GM19455 (cell line): ENCODE data around the gene SPTLC1.
"Not testable (repeated sequence)": the region's sequence is repeated elsewhere in the genome, so short reads cannot be mapped to it uniquely, and the experiment has no call there.

Source experiments
- ATAC-seq: cut with Tn5 transposase; IDR thresholded peaks from one replicate; pipeline ENCODE4 v1.9.1; 2021; ENCODE audit not compliant: unreplicated experiment

The SPTLC1 gene

DNA sequence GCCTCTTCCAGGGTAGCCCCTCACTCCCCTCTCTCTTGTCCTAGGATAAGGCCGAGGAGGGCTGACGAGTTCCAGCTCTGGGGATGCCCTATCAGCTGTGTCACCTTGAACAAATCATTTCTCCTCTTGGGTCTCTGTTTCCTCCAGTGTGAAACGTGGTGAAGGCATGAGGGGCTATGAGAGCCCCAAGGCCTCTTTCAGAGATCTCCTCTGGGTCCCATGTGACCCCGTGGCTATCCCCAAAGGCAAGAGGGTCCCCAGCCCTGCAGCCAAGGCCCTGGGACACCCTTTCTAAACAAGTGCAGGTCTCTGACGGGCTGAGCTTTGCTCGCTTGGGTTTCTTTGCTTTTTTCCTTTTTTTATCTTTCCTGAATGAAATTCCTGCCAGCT lies 25.5 kb upstream of the SPTLC1 start:
- ATAC-seq: no peak

DNA sequence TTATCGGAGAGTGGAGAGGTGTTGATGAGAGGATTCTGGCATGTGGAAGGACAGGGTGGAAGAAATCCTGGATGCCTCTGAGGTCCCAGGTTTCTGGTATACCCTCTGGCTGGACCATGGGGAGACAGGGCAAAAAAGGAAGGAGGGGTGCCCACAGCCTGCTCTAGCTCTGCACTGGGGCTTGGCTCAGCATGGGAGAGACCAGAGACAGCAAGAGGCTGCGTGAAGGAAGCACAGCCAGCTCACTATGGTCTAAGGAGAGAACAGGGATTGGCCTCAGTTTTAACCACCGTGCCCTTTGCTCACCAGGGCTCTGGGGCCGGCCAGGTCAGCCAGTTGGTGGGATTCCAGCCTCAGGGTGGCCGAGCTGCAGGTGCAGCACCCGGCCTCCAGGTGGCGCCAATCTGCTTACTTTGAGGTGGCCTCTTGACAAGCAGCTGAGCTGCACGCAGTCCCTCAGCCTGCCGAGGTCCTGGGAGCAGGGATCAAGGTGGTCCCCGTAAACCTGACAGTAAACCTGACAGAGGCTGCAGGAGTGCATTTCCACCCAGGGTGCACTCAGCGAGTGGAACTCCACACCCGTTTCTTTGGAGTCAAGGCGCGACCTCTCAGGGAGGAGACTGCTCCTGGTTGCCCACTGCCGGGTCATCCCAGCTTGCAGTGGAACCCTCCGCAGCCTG lies 25.0 kb upstream of the SPTLC1 start:
- peak; percentile 54 for ATAC-seq

DNA sequence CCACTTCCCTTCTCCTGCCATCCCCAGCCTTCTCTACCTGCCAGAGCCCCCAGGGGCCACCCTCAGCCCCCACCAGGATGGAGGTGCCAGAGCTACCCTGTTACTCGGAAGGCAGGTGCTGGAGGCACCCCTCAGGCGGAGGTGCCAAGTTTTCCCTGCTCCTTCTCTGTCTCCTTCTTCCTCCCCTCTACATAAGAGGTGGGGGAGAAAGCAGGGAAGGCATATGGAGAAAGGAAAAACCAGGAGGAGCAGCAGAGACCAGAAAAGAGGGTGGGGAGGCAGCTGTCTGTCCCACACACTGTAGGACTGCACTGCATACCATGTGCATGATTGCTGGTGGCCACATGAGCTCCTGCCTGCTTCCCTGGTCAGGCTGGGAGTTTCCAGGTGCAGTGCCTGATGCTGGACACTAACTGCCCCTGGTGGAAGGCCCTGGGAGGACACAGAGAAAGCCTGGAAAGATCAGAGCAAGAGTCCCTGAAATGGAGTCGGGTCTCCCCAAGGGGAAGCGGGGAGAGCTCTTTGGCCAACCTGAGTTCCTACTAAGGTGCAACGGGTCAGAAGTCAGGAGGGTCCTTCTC lies 23.8 kb upstream of the SPTLC1 start:
- ATAC-seq: not testable (repeated sequence)

DNA sequence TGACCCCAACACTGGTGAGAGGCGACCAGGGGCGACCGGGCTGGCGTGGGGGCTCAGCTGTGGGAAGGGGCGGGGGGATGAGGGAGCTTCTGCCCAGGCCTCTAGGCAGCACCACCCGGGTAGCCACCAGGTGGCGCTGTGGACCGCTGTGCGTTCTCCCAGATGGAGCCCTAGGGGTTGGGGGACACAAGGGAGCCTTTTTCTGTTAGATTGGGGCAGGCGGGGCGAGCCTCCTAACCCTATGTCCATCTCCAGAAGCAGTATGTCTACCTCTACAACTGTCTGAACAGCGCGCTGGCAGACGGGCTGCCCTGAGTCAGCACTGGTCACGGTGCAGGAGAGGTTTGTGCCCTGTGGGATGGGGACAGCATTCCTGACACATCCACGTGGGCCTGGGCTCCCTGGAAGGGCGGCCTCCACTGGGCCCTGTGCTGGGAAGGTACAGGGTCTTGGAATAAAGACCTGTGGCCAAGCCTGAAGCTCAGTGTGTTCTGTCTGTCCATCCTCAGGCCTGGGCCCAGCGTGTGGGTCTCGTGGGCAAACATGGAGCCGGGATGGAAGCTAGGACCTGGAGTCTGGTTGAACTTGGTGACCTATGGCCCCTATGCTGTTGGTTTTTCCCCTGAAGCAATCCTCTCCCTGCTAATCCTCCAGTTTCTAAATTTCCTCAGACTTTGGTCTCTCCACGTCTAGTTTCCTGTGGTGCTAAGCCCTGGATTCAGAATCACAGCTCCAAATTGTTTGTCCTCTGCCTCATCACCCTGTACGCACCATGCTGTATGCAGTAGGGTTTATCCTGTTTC lies 23.1 kb upstream of the SPTLC1 start:
- no peak for ATAC-seq

DNA sequence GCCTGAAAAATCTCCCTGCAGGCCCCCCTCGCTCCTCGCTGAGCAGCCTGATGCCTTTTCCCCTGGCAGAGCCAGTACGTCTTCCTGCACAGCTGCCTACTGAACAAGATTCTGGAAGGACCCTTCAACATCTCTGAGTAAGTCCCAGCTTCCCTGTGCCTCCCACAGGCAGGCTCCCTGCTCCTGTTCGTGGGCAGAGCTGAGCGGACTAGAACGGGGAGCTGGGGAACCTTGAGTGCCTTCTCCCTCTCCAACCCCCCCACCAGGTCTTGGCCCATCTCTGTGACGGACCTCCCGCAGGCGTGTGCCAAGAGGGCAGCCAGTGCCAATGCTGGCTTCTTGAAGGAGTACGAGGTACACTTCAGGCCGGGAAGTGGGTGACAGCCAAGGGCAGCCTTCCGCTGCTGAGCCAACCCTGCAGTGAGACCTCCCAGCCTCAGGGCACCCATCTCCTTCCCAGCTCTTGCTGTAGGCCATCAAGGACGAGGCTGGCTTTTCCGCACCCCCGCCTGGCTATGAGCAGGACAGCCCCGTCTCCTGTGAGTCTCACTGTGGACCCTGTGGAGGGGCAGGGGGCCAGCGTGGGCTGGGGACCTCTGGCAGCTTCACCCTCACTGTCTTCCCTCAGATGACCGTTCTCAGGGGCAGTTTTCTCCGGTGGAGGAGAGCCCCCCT lies 21.1 kb upstream of the SPTLC1 start:
- ATAC-seq: no peak

DNA sequence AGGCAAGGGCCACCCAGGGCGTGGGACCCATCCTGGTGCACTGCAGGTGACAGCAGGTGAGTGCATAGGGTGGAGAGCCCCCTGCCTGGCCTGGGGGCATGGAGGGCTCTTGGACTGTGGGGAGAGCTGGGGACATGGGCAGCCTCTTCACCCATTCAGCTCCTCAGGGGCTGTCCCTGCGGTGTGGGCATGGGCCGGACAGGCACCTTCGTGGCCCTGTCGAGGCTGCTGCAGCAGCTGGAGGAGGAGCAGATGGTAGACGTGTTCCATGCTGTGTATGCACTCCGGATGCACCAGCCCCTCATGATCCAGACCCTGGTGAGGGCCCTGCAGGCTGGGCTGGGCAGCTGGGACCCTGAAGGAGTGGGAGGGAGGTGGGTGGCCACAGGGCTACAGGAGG lies 20.4 kb upstream of the SPTLC1 start:
- no peak for ATAC-seq

DNA sequence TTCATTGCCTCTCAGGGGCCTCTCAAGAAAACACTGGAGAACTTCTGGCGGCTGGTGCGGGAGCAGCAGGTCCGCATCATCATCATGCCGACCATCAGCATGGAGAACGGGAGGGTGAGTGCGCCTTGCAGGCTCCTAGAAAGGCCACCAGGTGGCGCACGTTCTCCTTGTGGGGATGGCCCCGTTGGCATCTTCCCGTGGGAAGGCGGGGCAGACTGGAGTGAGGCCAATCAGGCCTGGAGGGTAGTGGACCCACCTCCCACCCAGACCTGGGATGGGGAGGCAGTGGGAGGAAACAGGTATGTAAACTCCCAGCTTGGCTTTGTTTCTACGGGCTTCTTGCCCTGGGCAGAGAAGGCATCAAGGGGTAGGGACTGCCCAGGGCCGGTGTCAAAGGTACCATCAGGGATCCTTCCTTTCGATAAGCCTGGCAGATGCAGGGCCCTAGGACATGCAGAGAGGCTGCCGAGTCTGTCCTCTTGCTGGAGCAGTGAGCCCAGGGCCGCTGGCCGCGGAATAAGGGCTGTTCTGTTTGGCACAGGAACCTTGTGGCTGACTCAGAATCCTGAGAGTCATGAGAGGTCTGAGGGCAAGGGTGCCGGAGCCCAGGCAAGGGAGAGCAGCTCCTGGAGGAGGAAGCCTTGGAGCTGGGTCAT lies 18.9 kb upstream of the SPTLC1 start:
- peak; percentile 64 for ATAC-seq

DNA sequence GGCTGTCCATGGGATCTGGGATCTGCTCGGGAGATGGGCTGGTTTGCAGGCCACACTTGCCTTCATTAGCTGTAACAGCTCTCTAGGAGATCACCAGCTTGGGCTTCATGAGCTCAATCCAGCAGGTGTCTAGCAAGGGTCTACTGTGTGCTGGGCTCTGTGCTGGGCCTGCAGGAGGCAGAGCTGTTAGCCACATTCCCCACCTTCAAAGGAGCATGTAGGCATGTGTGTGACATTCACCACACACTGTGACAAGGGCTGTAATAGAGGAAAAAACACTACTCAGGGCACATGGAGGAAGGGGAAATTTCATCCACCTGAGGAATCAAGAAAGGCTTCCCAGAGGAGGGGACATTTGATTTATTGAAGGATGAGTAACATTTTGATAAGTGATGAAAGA lies 17.7 kb upstream of the SPTLC1 start:
- not testable (repeated sequence) for ATAC-seq

DNA sequence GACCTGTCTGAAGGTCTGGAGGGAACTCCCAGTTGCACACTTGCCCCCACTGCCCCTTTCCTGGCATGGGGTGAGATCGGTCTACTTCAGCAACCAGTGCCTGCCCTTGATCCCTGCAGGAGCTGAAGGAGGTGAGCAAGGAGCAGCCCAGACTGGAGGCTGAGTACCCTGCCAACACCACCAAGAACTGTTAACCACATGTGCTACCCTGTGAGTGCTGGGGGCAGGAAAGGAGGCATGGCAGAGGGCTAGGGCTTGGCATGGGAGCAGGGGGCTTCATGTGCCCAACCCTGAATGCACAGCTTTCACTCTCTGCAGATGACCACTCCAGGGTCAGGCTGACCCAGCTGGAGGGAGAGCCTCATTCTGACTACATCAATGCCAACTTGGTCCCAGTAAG lies 17.3 kb upstream of the SPTLC1 start:
- no peak for ATAC-seq

DNA sequence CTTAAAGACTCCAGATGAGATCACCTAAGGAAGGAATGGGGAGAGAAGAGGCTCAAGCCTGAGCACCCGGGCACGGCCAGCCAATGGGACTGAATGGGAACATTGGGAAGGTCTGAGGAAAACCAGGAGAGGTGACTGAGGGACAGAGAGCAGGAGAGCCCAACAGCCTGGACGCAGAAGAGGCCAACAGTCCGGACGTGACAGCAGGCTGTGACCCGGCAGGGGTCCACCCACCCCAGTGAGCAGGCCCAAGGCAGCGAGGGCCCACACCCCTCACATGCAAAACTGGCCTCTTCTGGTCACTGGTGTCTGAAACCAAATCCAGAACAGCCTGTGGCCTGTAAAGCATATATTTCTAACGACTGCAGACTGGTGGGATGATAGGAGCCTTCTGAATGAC lies 7.6 kb upstream of the SPTLC1 start:
- no peak for ATAC-seq

DNA sequence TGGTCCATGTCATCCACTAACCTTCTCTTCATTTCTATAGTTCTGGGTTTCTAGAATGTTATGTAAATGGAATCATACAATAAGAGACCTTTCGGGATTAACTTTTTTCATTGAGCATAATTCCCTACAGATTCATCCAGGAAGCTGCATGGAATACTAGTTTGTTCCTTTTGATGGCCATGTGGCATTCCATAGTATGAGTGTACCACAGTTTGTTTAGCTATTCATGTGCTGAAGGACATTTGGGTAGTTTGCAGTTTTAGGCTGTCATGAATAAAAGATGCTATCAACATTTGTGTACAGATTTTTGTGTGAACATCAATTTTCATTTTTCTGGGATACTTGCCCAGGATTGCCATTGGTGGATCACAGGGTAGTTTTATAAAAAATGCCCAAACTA lies 6.8 kb upstream of the SPTLC1 start:
- ATAC-seq: no peak

DNA sequence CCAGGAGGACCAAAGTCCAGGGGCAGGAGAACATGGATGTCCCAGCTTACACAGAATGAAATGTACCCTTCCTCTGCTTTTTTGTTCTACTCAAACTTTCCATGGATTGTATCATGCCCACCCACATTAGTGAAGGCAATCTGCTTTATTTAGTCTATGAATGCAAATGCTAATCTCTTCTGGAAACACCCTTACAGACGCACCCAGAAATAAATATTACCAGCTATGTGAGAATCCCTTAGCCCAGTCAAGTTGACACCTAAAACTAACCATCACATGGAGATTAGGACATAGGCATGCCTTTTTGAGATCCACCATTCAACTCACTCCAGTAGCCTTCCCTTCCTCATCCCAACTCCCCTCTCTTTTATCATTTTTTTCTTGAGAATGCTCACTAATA lies 6.1 kb upstream of the SPTLC1 start:
- no peak for ATAC-seq

DNA sequence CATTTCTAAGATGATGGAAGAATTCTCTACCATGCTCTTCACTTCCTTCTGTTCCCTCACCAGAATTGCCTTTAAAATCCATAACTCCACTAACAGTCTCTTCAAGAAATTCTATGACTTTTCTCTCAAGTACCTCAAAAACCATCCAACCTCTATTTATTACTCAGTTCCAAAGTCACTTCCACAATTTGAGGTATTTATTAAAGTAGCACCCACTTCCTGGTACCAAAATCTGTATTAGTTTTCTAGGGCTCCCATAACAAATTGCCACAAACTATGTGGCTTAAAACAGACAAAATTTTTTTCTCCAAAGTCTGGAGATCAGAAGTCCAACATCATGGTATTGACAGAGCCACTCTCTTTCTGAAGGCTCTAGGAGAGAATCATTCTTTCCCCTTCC lies 4.9 kb upstream of the SPTLC1 start:
- no peak for ATAC-seq

DNA sequence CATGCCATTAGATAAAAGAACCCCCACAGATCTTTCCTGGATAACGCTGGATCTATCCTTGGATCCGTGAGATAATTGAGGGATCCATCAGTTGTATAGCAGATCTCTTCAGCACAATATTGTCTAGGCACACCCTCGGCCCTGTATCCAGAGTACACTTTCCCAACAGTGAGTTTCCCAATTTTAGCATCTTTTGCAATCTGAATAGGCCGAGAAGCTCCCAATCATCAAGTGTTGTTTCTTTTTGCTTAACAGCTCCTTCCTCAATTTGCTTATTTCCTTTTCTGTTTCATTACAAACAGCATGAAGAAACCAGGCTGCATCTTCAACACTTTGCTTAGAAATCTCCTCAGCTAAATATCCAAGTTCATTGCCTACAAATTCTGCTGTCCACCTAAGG lies 4.4 kb upstream of the SPTLC1 start:
- no peak for ATAC-seq

DNA sequence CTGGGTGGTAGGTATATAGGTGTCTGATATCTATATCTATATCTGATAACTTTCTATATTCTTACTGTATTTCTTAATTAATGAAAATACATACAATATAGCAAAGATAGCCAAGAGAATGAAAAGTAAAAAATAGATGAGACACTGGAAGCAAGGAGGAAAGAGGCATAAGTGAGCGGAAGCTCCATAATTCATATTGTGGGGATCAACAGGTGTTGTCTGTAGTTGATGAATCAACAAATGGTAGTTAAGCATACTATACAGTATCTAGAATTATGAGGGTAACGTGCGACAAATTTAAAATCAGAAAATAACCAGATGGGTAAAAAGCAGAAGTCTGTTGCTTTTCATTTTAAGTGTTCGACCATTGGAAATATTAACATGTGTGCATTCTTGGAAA lies 7.1 kb downstream of the SPTLC1 start:
- no peak for ATAC-seq

DNA sequence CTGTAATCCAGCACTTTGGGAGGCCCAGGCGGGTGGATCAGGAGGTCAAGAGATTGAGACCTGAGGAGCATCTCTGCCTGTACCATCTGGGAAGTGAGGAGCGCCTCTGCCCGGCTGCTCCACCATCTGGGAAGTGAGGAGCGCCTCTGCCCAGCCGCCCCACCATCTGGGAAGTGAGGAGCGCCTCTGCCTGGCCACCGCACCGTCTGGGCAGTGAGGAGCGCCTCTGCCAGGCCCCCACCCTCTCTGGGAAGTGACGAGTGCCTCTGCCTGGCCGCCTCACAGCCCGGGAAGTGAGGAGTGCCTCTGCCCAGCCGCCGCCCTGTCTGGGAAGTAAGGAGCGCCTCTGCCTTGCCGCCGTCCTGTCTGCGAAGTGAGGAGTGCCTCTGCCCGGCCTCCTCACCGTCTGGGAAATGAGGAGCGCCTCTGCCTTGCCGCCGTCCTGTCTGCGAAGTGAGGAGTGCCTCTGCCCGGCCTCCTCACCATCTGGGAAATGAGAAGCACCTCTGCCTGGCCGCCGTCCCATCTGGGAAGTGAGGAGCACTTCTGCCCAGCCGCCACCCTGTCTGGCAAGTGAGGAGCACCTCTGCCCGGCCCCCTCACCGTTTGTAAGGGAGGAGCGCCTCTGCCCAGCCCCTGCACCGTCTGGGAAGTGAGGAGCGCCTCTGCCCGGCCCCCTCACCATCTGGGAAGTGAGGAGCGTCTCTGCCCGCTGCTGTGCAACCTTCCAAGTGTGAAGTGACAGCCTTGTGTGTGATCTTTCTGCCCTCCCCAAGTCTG lies 9.6 kb downstream of the SPTLC1 start:
- not testable (repeated sequence) for ATAC-seq

DNA sequence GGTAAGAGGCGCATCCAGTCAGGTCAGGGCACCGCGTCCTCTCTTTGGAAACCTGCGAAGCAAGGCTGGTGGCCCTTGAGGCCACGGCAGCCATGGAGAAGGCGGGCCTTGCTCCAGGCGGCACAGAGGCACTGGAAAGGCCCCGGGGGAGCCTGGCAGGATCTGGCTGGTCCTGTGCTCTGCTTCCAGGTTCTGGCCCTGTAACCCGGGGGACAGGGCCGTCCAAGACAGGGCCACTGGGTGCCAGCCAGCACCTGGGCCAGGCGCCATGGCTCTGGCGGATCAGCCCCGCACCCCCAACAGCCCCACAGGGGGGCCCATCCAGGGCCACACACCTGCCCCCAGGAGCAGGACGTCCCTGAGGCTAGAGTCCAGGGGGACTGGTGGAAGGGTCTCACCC lies 11.6 kb downstream of the SPTLC1 start:
- not testable (repeated sequence) for ATAC-seq

DNA sequence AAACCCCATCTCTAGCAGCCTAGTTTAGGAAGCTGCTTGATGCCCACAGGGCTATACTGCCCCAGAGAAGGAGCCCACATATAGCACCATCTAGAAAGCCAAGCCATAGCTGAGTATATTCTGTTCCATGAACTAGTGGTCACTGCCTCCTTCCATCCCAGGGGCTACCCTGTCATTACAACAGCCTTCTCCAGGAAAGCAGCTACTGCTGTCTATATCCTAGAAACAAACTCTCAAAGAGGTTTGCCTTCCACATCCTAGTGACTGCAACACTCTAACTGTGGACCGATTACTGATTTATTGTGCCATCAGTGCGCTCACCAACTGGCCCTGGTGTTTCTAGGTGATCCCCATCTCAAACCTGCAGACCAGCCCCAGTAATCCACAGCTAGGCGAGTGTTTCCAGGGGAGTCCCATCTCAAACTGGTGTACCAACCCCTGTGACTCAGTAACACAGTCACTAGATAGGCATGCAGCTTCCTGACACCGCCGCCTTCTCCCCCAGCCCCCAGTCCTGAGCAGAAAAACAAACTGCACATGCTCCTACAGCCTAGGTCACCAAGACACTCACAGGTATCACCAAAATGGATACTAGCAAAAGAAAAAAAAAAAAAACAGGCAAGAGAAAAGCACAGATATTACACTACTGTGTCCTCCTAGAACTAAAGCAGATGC lies 14.8 kb downstream of the SPTLC1 start:
- no peak for ATAC-seq

DNA sequence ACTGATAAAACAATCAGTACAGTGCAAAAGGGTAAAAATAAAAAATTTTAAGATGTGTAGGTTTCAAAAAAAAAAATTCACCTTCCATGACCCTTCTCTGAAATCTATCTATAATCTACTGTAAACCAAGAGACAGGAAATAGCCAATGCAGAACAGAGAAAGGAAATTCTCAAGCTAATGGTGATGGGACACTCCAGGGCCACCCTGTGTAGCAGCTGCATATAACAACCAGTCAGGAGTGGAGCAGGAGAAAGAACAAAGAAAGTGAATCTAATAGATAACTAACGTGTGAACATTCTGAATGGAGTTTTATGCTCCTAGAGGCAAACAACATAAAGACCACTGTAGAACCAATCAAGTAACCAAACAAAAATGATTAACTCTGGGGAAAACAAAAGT lies 16.6 kb downstream of the SPTLC1 start:
- ATAC-seq: no peak

DNA sequence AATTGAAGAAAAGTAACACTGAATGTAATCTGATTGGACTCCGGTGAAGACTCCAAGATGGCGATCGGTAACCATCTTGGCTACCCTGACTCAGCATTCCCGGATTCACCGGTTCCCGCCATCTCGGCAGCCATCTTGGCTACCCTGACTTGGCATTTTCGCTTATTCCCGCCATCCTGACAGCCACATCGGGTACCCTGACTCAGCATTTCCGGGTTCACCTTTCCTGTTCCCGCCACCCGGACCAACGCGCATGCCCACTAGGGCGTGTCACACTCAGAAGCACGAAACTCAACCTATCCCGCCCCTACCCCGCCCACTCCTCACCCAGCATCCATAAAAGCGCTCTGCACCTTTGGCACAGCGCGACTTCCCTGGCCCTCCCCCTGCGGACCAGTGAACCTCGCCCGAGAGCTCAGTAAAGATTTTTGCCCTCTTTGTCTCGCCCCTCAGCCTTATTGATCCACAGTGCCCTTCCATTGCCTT lies 17.2 kb downstream of the SPTLC1 start:
- ATAC-seq: no peak
